ENCODE results near the gene DLL3.
A peak's percentile ranks its signal among the peaks of the same experiment; 100 is the strongest.

DNA sequence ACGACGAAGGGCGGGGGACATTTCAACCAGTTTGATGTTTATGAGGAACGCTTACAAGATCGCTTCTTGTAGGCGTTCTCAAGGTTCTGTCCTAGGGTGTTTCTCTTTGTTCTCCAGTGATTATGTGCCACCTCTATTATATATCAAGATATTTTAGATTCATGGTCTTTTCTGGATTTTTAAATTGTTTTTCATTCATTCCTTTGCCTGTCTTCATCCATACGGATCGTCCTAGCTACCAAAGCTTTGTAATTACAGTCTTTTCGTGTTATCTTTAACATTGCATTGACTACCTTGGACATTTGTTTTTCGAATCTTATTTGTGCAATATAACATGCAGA lies 41.6 kb downstream of the DLL3 start:
- TF ChIP-seq CTCF (IDR thresholded peaks at IDR 0.05) (peak in 1 of 5 experiments; percentile 13), EP300 (IDR thresholded peaks at IDR 0.05) (no peak), POLR2A (IDR thresholded peaks at IDR 0.05) (no peak)

Measured in tibial nerve (tissue), 4 donors.